PC-9 (cell line): ENCODE data around the gene SNX20. TPM values are rescaled to one million over a fixed set of nuclear protein-coding genes. Genes with fewer than 3 reads are reported as not detected.

ENCODE experiments used
- BruUV-seq: library from RNA; stranded (reverse); fragments of 400-500 nt; replicated peaks from 2 replicates; lab custom pipeline; 2021; lab: Mats Ljungman, UMichigan
- CTCF ChIA-PET: fragments of 300-600 bp; sonication (Branson Sonifier 250); formaldehyde crosslinking; loops from one replicate; lab custom pipeline; 2022; ENCODE audit warnings: antibody characterized with exemption; lab: Charles Lee
- POLR2A ChIA-PET: fragments of 300-600 bp; sonication (Branson Sonifier 250); formaldehyde crosslinking; loops from one replicate; lab custom pipeline; 2022; ENCODE audit warnings: antibody characterized with exemption; ENCODE audit not compliant: unreplicated experiment; lab: Charles Lee
- DNase-seq, 2 experiments: peaks; one replicate each; pipeline versions ENCODE4 v3.0.0 to v3.0.0-alpha.2; 2015 to 2022; ENCODE audit warnings: mixed read lengths in 1 of 2
- H2AFZ ChIP-seq: fragments of 200-600 bp; sonication (generic); 2 replicates; pipeline ENCODE4 v1.8.1; 2017; ENCODE audit warnings: antibody characterized with exemption
- H3F3A ChIP-seq: fragments of 200-600 bp; sonication (generic); 2 replicates; pipeline ENCODE4 v1.8.1; 2017; ENCODE audit warnings: antibody characterized with exemption, mild to moderate bottlenecking, low read depth; ENCODE audit not compliant: insufficient read depth
- H3K27ac ChIP-seq: fragments of 200-600 bp; sonication (generic); 2 replicates; pipeline ENCODE4 v1.6.1; 2016; ENCODE audit warnings: mixed run types
- H3K27me3 ChIP-seq: fragments of 200-600 bp; sonication (generic); 2 replicates; pipeline ENCODE4 v1.6.1; 2016; ENCODE audit warnings: low read depth, mixed run types; ENCODE audit not compliant: insufficient read depth
- H3K36me3 ChIP-seq: fragments of 200-600 bp; sonication (generic); 2 replicates; pipeline ENCODE4 v1.6.1; 2016; ENCODE audit warnings: low read depth, mixed run types
- H3K4me1 ChIP-seq: fragments of 200-600 bp; sonication (generic); replicated peaks from 2 replicates; pipeline ENCODE4 v1.6.1; 2016; ENCODE audit warnings: mixed run types; ENCODE audit not compliant: insufficient read depth
- H3K4me2 ChIP-seq: fragments of 200-600 bp; sonication (generic); 2 replicates; pipeline ENCODE4 v1.6.1; 2017; ENCODE audit warnings: mixed run types
- H3K4me3 ChIP-seq: fragments of 200-600 bp; sonication (generic); 2 replicates; pipeline ENCODE4 v1.6.1; 2016; ENCODE audit warnings: mixed run types
- H3K79me2 ChIP-seq: fragments of 200-600 bp; sonication (generic); 2 replicates; pipeline ENCODE4 v1.6.1; 2017; ENCODE audit warnings: low read depth, mixed run types
- H3K9me2 ChIP-seq: fragments of 200-600 bp; sonication (generic); 2 replicates; pipeline ENCODE4 v1.8.1; 2017; ENCODE audit warnings: mild to moderate bottlenecking; ENCODE audit not compliant: insufficient read depth
- H3K9me3 ChIP-seq: fragments of 200-600 bp; sonication (generic); 2 replicates; pipeline ENCODE4 v1.8.1; 2016; ENCODE audit warnings: low read depth; ENCODE audit not compliant: insufficient read depth
- H4K20me1 ChIP-seq: fragments of 200-600 bp; sonication (generic); 2 replicates; pipeline ENCODE4 v1.8.1; 2017; ENCODE audit not compliant: insufficient read depth
- intact Hi-C: fragments of 100-400 bp; cut with micrococcal nuclease; formaldehyde crosslinking; loops from one replicate; pipeline ENCODE4 v1.10.0; 2022; ENCODE audit not compliant: unreplicated experiment
- total RNA-seq: library from RNA; stranded (reverse); gene quantifications from 2 replicates; pipeline ENCODE4 v1.2.3, GENCODE V29; 2021
- TF ChIP-seq, protein P1 (sequence below): fragments of 200-600 bp; sonication (generic); conservative IDR thresholded peaks from 2 replicates; pipeline ENCODE4 v1.6.1; 2017; ENCODE audit warnings: mixed run types, antibody characterized with exemption, mild to moderate bottlenecking, moderate library complexity

SNX20 gene
- total RNA-seq, 1 experiment from 2014 or later: not detected

DNA sequence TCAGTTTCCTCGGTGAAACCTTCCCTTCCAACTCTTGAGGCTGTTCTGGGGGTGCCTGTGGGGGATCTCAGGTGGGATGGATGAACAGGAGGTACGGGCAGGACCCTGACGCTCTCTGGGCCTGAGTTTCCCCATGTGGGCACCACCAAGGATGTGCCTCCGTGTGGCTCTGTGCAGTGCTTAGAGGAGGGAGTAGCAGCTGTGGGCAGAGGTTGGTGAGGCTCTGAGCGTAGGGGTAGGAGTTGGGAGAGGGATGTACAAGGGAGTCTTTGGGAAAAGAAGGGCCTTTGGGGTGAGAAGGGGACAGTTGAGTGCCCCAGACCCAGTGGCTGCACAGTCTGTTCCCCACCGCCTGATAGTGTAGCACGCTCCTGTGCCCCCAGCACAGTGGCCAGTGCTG lies 59.1 kb downstream of the SNX20 start:
- H3K27ac ChIP-seq: no peak overlapping the region
- CTCF ChIA-PET: no interaction called here
- H3K9me2 ChIP-seq: no peaks in the 10 kb centered on the region
- H3K4me3 ChIP-seq: no peak overlapping the region
- TF ChIP-seq, protein P1, sequence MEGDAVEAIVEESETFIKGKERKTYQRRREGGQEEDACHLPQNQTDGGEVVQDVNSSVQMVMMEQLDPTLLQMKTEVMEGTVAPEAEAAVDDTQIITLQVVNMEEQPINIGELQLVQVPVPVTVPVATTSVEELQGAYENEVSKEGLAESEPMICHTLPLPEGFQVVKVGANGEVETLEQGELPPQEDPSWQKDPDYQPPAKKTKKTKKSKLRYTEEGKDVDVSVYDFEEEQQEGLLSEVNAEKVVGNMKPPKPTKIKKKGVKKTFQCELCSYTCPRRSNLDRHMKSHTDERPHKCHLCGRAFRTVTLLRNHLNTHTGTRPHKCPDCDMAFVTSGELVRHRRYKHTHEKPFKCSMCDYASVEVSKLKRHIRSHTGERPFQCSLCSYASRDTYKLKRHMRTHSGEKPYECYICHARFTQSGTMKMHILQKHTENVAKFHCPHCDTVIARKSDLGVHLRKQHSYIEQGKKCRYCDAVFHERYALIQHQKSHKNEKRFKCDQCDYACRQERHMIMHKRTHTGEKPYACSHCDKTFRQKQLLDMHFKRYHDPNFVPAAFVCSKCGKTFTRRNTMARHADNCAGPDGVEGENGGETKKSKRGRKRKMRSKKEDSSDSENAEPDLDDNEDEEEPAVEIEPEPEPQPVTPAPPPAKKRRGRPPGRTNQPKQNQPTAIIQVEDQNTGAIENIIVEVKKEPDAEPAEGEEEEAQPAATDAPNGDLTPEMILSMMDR: no peak
- no peaks in the 10 kb centered on the region for H3K4me1 ChIP-seq
- intact Hi-C loops: no loop called here
- H4K20me1 ChIP-seq: no peaks in the 10 kb centered on the region
- H2AFZ ChIP-seq: no peak overlapping the region
- H3K79me2 ChIP-seq: no peaks in the 10 kb centered on the region
- no peaks in the 10 kb centered on the region for H3K27me3 ChIP-seq
- DNase-seq: no peak
- no peak overlapping the region for H3K4me2 ChIP-seq
- POLR2A ChIA-PET: no interaction called here
- no peaks in the 10 kb centered on the region for H3K36me3 ChIP-seq
- BruUV-seq: no TSS peak
- no peaks in the 10 kb centered on the region for H3K9me3 ChIP-seq
- H3F3A ChIP-seq: no peaks in the 10 kb centered on the region

Other genes with a start within 250 kb of the SNX20 start
- 0.44 and 0.83 TPM in 2 replicates for gene NKD1, start 132.9 kb downstream of the SNX20 start, total RNA-seq
- gene NOD2, start 12.3 kb upstream of the SNX20 start, total RNA-seq: 0.70 and 0.75 TPM in 2 replicates
- 12.6 and 19.0 TPM in 2 replicates for gene CYLD, start 60.8 kb upstream of the SNX20 start, total RNA-seq